Endothelial cell of hepatic sinusoid (primary cell): ENCODE measurements around the gene CAT.
"Not testable (repeated sequence)": the region's sequence is repeated elsewhere in the genome, so short reads cannot be mapped to it uniquely, and the experiment has no call there.

Experiments used
- in situ Hi-C: cut with HindIII; loops from 2 replicates; pipeline ENCODE4 v1.10.0; 2017; ENCODE audit warnings: low sequenced_read_pairs

Gene CAT

DNA sequence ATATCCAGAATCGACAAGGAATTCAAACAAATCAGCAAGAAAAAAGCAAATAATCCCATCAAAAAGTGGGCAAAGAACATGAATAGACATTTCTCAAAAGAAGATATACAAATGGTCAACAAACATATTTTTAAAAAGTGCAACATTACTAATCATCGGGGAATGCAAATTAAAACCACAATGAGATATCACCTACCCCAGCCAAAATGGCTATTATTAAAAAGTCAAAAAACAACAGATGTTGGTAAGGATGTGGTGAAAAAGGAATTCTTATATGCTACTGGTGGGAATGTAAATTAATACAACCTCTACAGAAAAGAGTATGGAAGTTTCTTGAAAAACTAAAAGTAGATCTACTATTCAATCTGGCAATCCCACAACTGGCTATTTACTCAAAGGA is 13.9 kb upstream of the CAT start:
- in situ Hi-C loops = not testable (repeated sequence)

DNA sequence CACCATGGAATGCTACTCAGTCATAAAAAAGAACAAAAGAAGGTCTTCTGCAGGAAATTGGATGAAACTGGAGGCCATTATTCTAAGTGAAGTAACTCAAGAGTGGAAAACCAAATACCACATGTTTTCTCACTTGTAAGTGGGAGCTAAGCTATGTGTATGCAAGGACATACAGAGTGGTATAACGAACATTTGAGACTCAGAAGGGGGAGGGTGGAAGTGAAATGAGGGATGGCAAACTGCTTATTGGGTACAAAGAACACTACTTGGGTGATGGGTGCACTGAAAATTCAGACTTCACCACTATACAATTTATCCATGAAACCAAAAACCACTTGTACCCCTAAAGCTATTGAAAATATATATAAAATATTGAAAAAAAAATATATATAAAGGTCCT is 13.4 kb upstream of the CAT start:
- in situ Hi-C loops = no loop called here

DNA sequence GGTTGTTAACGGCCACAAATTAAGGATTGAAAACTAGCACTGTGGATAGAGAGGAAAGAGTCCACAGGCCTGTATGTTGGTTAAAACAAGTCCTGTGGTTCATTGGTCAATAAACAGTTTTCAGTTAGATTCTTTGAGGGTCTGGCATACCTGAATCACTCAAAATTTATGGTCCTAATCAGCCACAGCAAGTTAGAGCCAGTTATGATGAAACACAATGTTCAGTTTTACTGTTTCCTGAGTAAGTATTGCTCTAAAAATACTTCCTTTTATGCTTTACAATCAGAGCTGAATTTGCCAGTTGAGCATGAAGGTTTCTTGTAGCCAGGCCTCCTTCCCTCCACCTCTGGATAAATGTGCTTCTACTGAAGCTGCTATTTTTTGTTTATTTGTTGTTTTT is 12.9 kb upstream of the CAT start:
- in situ Hi-C loops = no loop called here

DNA sequence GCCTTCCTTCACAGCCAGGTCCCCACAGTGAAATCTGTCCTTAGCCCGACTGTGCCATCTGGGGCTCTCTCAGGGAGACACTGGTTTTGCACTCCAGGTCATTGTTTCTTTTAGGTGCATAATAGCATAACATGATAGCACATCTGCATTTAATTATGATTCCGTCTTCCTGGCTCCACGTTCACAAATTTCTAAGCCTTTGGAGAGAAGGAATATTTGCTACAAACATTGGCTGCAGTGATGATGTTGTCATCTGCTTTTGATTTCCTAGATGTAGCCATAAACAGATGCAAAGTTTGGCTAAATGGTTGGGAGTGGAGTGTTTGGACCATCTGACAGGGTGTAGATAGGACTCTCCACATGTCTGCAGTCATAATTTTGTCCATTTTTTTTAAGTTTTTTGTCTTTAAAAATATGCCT is 12.0 kb upstream of the CAT start:
- in situ Hi-C loops = no loop called here

DNA sequence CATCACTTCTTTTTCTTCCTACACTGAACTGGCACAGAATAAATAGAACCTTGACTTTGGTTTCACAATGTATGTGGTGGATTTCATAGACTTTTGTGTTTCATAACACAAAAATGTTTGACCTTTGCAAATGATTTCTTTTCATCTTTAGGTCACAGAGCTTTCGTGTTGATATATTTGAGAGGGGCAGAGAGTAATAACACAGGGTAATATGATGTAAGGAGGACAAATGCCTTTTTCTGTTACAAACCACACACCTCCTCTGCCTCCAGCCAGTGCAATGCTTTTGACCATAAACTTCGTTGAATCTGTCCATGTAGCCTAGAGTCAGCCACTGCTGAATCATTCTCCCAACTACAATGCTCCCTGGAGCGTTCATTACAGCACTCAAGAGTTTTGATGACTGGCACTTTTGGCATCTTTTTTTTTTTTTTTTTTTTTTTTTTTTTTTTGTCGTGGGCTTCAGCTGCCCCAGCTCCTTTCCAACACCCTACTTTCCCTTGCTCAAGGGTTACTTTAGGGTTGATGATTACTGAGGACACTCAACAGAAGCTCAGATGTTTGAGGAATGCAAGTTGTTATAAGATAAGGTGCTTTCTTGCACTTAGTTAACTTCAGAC is 11.4 kb upstream of the CAT start:
- in situ Hi-C loops = no loop called here

DNA sequence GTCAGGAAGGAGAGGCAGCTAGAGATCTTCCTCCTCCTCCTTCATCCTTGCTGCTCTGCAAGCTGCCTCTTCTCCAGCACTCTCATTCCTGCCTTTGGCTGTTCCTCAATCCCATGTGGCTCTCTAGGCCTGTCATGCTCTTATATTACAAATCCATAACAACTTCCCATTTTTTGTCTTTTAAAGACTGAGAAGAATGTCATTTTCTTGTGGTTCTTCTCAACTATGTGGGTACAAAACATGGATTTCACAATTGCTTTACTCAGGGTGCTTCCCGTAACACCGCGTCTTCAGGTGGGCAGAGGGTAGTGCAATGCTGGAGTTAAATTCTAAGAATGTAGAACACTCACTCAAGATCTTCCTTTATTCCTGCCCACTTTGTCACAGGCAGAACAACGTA is 6.8 kb upstream of the CAT start:
- in situ Hi-C loops = no loop called here

DNA sequence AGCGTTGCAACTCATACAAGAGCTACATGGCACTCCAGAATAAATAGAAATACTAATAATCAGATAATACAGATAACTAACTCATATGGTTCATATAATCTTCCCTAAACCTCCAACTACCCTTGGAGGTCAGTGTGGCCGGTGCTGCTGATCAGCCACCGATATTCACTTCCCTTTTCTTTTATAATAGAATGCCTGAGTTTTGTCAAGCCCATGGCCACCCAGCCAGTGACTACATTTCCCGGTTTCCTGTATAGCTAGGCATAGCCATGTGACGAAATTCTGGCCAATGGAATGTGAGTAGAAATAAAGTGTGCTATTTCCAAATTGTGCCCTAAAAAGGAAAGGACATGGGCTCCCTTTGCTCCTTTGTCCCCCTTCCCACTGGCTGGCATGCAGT is 5.9 kb upstream of the CAT start:
- in situ Hi-C loops = no loop called here

DNA sequence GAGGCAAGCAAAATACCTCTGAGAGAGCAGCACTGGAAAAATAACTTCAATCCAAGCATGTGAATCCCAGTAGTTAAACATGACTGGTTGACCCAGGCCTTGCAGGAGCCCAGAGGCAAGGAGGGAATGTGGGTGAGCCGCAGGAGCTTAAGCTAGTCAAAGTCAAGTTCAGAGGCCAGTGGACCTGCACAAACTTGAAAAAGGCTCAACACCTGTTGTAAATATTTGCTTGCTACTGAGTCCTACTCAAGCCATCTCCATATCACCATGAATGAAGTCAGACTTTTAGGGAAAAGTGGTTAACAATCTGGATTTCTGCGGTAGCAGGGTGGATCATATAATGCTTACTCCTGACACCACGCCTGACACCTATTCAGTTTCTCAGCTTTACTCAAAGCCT is 4.8 kb upstream of the CAT start:
- in situ Hi-C loops = no loop called here

DNA sequence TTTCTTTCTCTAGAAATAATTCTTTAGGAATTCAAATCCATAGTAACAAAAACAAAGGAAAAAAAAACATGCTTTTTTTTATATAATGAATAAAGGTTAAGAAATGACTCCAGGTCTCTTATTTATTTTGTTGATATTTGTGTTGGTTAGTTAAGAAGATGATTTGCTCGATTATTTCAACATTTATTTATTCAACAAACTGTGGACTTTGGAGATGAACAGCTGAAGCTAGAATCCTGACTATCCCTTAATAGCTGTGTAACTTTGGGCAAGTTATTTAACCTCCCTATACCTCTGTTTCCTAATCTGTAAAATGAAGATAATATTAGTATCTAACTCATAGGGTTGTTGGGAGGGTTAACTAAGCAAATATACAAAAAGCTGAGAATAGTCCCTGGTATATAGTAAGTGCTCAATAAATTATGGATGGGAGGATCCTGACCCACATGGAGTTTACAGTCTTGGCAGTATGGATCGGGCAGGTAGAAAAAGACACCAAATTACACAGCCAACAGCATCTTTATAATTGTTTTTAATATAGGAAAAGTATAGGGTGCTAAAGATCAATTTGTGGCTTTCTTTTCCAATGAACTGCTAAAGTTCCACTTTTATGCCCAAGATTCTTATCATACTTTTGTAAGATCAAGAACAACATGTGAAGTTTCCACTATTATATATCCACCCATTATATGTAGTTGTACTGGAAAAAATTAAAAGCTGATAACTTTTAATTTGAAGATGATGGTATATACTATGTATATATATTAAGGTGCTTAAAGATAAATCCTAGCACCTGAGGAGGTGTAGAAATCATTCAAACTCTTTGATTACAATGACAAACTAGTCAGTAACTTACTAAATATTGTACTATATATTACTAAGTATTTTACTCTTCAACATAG is 1.3 kb upstream of the CAT start:
- in situ Hi-C loops = no loop called here

DNA sequence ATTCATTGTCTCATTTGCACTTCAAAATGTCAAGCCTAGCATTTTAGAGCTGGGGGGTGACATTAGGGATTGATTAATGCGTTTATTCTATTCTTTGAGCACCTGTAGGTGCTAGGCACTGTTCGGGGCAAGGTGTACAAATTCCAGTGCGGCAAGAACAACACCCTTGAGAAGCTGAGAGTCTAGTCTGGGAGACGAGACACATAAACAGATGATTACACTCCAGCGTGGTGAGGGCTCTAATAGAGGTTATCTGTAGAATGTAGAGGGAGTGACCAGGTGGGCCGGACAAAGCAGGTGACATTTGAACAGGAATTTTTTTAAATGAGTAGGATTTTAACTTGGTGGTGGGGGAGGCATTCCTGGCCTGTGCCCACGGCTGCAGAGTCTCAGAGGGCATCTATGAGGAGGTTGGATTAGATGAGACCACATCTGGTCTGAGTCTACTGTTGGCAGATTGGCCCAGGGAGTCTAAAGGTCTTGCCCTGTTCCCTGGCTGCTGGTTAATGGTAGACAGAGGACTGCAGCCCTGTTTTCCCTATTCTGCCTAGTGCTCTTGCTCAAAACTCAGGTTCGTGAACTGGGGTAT is 970 bp downstream of the CAT start:
- in situ Hi-C loops = no loop called here

DNA sequence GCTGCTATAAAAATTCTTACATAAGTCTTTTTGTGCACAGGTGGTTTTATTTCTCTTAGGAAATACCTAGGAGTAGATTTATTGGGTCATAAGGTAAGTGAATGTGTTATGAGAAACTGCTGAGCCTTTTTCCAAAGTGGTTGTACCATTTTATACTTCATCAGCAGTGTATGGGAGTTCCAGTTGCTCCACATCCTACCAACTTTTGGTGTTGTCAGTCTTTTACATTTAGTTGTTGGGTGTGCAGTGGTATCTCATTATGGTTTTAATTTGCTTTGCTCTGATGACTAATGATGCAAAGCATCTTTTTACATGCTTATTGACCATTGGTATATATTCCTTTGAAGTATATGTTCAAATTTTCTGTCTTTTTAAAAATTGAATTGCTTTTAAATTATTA is 3.1 kb downstream of the CAT start:
- in situ Hi-C loops = no loop called here

DNA sequence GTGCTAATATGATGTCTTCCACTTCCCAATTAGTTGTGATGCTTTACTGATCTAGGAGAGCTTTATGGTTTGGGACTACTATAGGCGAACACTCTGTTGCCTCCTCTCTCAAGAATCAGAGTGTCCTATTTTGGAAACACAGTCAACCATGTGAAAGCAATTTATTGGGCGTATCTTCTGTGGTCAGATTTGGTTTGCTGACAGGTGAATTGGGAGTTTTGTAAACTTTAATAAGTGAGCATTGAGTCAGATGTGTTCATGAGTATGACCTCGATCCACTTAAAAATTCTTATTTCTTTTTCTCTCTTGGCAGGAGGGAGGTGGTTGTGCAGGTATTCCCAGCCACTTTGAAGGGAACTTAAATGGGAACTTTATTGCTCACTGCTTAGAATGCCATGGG is 4.4 kb downstream of the CAT start:
- in situ Hi-C loops = no loop called here

DNA sequence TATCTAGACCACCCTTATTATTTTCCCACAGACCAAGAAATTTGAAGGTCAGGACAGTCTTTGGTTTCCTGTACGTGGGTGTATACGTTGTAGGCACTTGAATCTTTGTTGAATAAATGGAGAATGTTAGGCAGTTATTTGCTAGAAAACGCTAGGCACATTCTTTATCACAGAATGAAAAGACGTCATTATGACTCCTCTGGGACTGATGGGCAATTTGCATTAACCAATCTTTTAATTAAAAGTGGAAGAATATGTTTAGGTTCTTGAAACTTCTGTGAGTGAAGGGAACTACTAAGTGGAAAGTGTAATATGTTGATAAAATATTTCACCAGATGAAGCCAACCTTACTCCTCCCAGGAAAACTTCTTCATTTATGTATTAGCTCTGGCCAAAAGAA is 5.7 kb downstream of the CAT start:
- in situ Hi-C loops = no loop called here

DNA sequence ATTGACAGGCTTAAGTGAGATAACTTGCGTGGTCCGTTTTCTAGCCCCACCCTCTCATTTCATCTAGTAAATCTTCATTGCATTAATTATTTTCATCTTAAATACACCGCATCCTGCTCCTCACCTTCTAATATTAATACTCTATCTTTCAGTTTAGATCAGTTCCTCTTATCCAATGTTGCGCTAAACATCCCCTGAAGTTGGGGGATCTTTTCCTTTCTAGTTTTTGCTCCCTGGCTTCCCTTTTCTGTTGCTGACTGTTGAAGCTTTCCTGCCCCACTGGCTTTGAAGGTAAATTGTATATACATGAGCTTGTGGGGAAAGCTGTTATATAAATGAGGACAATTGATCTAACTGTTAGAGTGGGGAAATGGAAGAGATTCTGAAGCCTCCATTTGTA is 7.2 kb downstream of the CAT start:
- in situ Hi-C loops = no loop called here

DNA sequence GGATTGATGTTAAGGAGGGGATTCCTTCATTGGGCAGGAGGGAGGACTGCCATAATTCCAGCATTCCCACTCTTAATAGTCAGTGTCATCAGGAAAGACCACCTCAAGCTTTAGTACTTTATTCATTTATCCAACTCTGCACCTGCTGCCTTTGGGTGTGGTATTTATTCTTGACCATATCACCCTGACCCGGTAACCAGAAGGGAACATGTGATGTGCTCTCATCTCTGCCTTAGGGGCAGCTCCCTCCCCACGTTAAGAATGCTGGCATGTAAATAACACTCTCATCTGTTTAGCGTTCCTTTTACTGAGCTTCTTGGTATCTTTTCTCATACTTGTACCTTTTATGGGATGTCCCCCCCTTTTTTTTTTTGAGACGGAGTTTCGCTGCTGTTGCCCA is 7.7 kb downstream of the CAT start:
- in situ Hi-C loops = no loop called here

DNA sequence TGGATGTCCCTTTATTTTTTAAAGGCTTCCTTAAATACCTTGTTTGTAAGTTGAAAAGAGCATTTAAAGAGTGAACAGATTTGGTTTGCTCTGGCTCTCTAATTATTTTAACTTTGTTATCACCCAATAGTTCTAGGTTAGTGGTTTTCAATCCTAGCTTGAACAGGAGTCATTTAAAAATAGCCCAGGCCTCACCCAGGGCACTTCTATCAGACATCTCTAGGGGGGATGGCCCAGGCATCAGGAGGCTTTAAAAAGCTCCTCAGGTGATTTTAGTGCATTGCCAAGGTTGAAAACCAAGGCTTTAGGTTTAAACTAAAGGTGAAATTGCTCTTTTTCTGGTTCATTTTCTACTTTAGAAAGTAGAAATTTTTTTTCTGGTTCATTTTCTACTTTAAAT is 8.3 kb downstream of the CAT start:
- in situ Hi-C loops = no loop called here

DNA sequence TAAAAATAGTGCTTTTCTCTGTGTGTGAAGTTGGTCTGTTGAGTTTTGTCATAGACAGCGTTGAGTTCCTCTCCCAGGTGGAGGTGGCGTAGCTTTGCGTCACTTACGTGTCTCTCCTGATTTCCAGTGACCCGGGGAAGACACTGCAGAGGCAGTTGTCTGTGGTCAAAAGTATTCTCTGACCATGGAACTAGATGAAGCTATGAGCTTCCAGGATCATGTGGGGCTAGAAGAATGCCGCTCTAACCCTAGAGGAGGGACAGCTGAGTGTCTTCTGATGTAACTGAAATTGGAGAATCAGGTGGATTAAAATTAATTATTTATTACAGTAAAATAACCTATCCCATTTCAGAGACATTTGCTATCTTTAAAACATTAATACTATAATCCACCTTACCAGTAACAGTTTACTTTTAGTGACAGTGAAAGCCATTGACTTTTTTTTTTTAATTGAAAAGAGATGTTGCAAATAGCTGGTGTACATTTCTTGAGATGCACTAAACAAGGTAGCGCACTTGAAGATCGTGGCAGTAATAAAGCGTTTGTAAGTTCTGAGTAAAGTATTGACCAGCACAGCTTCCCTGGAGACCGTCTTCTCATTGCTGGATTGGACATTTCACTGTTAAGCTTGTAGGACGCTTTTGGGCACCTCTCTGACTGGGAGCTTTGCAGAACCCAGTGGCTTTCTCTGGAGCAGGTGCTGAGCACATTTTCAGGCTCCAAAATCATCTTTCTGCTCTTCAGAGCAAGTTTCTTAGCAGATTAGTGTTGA is 9.7 kb downstream of the CAT start:
- in situ Hi-C loops = no loop called here

DNA sequence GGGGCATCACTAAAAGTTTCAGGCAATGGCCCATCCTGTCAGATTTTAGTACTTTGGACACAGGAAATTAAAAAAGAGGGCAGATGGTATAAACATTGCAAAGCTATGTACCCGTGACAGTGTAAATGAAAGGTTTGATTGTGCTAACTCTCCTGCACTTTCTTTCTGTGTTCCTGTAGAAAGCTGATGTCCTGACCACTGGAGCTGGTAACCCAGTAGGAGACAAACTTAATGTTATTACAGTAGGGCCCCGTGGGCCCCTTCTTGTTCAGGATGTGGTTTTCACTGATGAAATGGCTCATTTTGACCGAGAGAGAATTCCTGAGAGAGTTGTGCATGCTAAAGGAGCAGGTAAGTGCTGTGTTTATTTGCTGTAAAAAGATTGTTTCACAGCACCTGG is 10.3 kb downstream of the CAT start:
- in situ Hi-C loops = no loop called here

DNA sequence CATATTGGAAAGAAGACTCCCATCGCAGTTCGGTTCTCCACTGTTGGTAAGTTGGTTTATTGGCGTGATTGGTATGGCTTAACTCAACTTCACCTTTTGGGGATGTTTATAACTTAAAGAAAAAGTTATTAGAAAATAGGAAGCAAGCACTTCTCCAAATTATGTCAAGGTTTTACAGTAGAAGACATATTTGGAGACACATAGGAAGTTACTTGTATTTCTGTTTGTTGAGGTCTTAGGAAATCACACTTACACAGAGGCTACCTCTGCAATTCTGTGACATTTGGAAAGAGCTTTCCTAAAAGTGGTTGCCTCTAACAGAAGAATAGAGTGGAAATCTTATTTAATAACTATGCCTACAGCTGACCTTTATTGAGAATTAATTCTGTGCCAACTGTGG is 12.3 kb downstream of the CAT start:
- in situ Hi-C loops = no loop called here

DNA sequence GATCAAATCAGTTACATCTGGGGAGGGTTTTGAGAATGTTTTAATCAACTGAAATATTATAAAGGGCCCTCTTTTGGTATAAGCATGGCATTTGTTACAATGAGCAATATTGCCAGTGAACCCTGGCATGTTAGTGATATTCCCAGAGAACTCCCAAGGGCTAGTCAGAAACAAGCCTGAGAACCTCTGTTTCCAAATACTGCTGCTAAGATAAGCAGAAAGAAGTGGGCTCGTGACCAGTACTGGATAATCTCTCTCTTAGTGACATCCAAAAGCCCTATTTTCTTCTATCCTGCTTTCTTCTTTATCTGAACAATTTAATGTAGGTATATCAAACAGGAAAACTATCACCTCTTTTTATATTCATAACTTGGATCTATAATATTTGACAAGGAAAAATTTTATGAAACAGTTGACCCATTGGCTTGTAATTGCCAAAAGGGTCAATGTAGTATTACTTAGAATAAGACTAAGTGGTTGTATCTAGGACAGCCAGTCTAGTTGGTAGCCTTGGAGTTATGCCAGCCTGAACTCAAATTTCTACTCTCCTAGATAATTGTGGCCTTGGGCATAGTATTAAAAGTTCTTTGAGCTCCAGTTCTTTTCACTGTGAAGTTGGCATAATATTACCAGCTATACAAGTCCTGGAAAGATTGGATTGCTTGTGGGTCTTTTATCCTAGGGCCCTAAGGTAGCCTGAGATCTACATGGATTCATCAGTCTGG is 15.7 kb downstream of the CAT start:
- in situ Hi-C loops = no loop called here

DNA sequence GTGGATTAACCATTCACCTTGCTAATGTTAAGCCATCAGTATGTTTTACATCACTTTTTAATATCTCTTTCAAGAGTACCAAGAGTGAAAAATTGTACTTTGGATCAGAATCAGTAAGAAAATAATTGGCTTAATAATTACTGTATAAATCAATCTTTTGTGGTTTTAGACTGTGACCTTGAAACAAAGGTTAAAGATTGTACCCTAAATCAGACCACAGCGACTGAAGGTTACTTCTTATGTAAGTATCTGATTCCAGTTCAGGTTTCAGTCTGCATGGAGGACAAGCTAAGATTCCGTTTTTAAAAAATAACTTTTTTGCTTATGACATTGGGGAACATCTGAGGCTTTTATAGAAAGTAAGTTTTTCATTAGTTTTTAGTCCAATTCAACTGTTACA is 18.9 kb downstream of the CAT start:
- in situ Hi-C loops = no loop called here
